G401 (cell line): ENCODE data around the gene B4GALT1. TPM values are rescaled to one million over a fixed set of nuclear protein-coding genes. Genes with fewer than 3 reads are reported as not detected.
"Not testable (repeated sequence)": the region's sequence is repeated elsewhere in the genome, so short reads cannot be mapped to it uniquely, and the experiment has no call there.

Experiments used
- DNase-seq: peaks from one replicate; pipeline ENCODE4 v3.0.0-alpha.2; 2015; ENCODE audit warnings: low spot score
- in situ Hi-C: cut with HindIII; loops from 2 replicates; pipeline ENCODE4 v1.10.0; 2016; ENCODE audit warnings: low sequenced_read_pairs, mixed read lengths
- total RNA-seq: library from RNA; depleted of rRNA; stranded (reverse); fragments of >200 nt; shearing (Covaris generic); gene quantifications from 2 replicates; pipeline ENCODE4 v1.2.3, GENCODE V29; 2014

The B4GALT1 gene
- total RNA-seq, 1 experiment from 2014 or later: 15.1 TPM

GRCh38 chr9:33185858-33186257, 18.7 kb upstream of the B4GALT1 start:
- in situ Hi-C loops: no loop called here
- no peak for DNase-seq

- in situ Hi-C loops: no loop called here
- no peak for DNase-seq
Observed at GRCh38 chr9:33185406-33185805, 18.3 kb upstream of the B4GALT1 start.

- in situ Hi-C loops: no loop called here
- DNase-seq: no peak
Observed at GRCh38 chr9:33184963-33185362, 17.8 kb upstream of the B4GALT1 start.

GRCh38 chr9:33182519-33182918, 15.4 kb upstream of the B4GALT1 start:
- in situ Hi-C loops: no loop called here
- no peak for DNase-seq

- in situ Hi-C loops: no loop called here
- no peak for DNase-seq
Observed at GRCh38 chr9:33180526-33181184, 13.5 kb upstream of the B4GALT1 start.

GRCh38 chr9:33178972-33179697, 12.0 kb upstream of the B4GALT1 start:
- no peak for DNase-seq
- in situ Hi-C loops: no loop called here

- in situ Hi-C loops: no loop called here
- no peak for DNase-seq
Observed at GRCh38 chr9:33177639-33178038, 10.5 kb upstream of the B4GALT1 start.

GRCh38 chr9:33177086-33177485, 9.9 kb upstream of the B4GALT1 start:
- DNase-seq: no peak
- in situ Hi-C loops: no loop called here

GRCh38 chr9:33175649-33176325, 8.7 kb upstream of the B4GALT1 start:
- no peak for DNase-seq
- in situ Hi-C loops: no loop called here

- DNase-seq: no peak
- in situ Hi-C loops: no loop called here
Observed at GRCh38 chr9:33172256-33173238, 5.4 kb upstream of the B4GALT1 start.

GRCh38 chr9:33170464-33171415, 3.6 kb upstream of the B4GALT1 start:
- DNase-seq: peak; percentile 33
- in situ Hi-C loops: no loop called here

- in situ Hi-C loops: no loop called here
- no peak for DNase-seq
Observed at GRCh38 chr9:33168941-33169544, 1.9 kb upstream of the B4GALT1 start.

- in situ Hi-C loops: no loop called here
Observed at GRCh38 chr9:33167972-33168461, 881 bp upstream of the B4GALT1 start.

GRCh38 chr9:33166231-33167083, 679 bp downstream of the B4GALT1 start:
- in situ Hi-C loops: no loop called here
- peak; percentile 45 for DNase-seq

More at GRCh38 chr9:33167972-33168461, 881 bp upstream of the B4GALT1 start:
- no peak for DNase-seq

GRCh38 chr9:33165263-33166151, 1.6 kb downstream of the B4GALT1 start:
- DNase-seq: peak; percentile 45
- in situ Hi-C loops: no loop called here

GRCh38 chr9:33164921-33165262, 2.2 kb downstream of the B4GALT1 start:
- DNase-seq, in situ Hi-C loops: not testable (repeated sequence)
